Upper lobe of left lung (tissue), 4 donors: ENCODE results near the gene PRKCA.

Source experiments
- CTCF ChIP-seq, 6 experiments: fragments of 450-650 bp in 4 of 6; fragments of 200-600 bp in 2 of 6; sonication (generic) in 2 of 6; IDR thresholded peaks; one replicate each; pipeline ENCODE4 v1.5.1; 2016 to 2019; ENCODE audit warnings: antibody characterized with exemption in 6 of 6
- EP300 ChIP-seq, 4 donors: sonication (generic); formaldehyde crosslinking; IDR thresholded peaks; one replicate each; pipeline ENCODE4 v1.5.1; 2017; ENCODE audit warnings: antibody characterized with exemption in 4 of 4, control low read depth in 2 of 4
- POLR2A ChIP-seq, 4 donors: fragments of 450-650 bp; IDR thresholded peaks; one replicate each; pipeline ENCODE4 v1.5.1; 2016 to 2017; ENCODE audit warnings: antibody characterized with exemption in 4 of 4, mild to moderate bottlenecking in 2 of 4
- POLR2AphosphoS5 ChIP-seq, 2 donors: sonication (generic); formaldehyde crosslinking; IDR thresholded peaks; one replicate each; pipeline ENCODE4 v1.5.1; 2017; ENCODE audit warnings: antibody characterized with exemption in 2 of 2

DNA sequence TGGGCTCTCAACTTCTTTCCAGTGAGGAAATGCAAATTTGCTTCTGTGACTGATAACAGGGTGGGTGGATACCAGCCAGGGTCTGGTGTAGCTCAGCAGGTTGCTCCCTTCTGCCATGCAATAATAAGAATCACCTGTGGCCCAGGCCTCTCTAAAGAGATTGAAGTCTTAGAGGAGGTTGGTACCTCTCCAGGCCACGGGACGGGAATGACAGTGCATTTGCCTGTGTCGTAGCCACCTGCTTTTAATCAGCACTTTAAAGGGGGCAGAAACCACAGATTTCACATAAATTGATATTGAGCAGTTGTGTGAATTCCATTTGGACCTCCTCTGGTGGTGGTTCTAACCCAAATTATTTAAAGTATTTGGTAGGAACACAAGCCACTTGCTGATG is 246.9 kb downstream of the PRKCA start:
- TF ChIP-seq POLR2AphosphoS5 (IDR thresholded peaks at IDR 0.05) (no peak), CTCF (IDR thresholded peaks at IDR 0.05) (no peak), EP300 (IDR thresholded peaks at IDR 0.05) (no peak), POLR2A (IDR thresholded peaks at IDR 0.05) (no peak)
